ENCODE data around the gene HEBP2. TPM values are rescaled to one million over a fixed set of nuclear protein-coding genes. Genes with fewer than 3 reads are reported as not detected.

The HEBP2 gene
- polyA plus RNA-seq, 2 of the 4 experiments (the other 2 are of a cell fraction), result 18.0 to 22.1 TPM

DNA sequence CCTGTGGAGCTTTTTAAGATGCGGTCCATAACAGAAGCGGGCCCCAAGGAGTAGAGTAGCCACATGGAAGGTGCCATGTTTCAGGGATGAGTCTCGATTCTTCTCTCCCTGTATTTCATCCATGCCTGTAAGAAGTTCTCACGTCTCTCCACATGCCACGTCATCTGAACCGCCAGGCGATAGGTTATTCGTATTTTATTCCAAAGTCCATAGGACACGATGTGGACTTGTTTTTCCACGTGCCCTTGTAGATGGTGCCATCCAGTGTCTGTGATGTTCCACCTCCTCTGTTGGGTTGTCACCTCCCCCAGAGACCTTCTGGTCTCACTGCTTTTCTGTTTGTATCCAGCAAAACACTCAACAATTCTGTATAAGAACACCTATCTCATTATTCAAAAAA is 17.6 kb downstream of the HEBP2 start:
- no peak overlapping the region for H3K4me3 ChIP-seq
- no peak for TF ChIP-seq EHMT2 (IDR thresholded peaks at IDR 0.05; ENCODE audit: low read depth)
- TF ChIP-seq CEBPB (IDR thresholded peaks at IDR 0.05), result no peak
- no peak for TF ChIP-seq NPAS2 (CRISPR knock-in tag; IDR thresholded peaks at IDR 0.05; ENCODE audit: borderline replicate concordance)
- TF ChIP-seq FOSB (CRISPR knock-in tag; IDR thresholded peaks at IDR 0.05), result no peak
- no peak for TF ChIP-seq POLR2AphosphoS2 (conservative IDR thresholded peaks at IDR 0.05; ENCODE audit: low read length)
- TF ChIP-seq RNF2 (IDR thresholded peaks at IDR 0.05; ENCODE audit: borderline replicate concordance, low read depth), result no peak
- TF ChIP-seq GATA3 (IDR thresholded peaks at IDR 0.05; ENCODE audit: borderline replicate concordance), result no peak
- no peak for TF ChIP-seq CHD4 (IDR thresholded peaks at IDR 0.05; ENCODE audit: borderline replicate concordance)
- TF ChIP-seq CHD2 (IDR thresholded peaks at IDR 0.05; ENCODE audit: low read length, partially characterized antibody), result no peak
- no peak for TF ChIP-seq JUN (IDR thresholded peaks at IDR 0.05)
- TF ChIP-seq RFX5 (IDR thresholded peaks at IDR 0.05), result no peak
- no peak for TF ChIP-seq ZC3H11A (IDR thresholded peaks at IDR 0.05)
- TF ChIP-seq MAZ (IDR thresholded peaks at IDR 0.05; ENCODE audit: borderline replicate concordance, low read depth, low read length), result no peak
- TF ChIP-seq, protein P1, sequence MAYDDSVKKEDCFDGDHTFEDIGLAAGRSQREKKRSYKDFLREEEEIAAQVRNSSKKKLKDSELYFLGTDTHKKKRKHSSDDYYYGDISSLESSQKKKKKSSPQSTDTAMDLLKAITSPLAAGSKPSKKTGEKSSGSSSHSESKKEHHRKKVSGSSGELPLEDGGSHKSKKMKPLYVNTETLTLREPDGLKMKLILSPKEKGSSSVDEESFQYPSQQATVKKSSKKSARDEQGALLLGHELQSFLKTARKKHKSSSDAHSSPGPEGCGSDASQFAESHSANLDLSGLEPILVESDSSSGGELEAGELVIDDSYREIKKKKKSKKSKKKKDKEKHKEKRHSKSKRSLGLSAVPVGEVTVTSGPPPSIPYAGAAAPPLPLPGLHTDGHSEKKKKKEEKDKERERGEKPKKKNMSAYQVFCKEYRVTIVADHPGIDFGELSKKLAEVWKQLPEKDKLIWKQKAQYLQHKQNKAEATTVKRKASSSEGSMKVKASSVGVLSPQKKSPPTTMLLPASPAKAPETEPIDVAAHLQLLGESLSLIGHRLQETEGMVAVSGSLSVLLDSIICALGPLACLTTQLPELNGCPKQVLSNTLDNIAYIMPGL (CRISPR knock-in tag; IDR thresholded peaks at IDR 0.05; ENCODE audit: borderline replicate concordance), result no peak
- no peak for TF ChIP-seq TFCP2L1 (CRISPR knock-in tag; IDR thresholded peaks at IDR 0.05)
- no peak for TF ChIP-seq ZSCAN20 (CRISPR knock-in tag; IDR thresholded peaks at IDR 0.05)
- no peak for TF ChIP-seq KDM5A (IDR thresholded peaks at IDR 0.05)
- no peak for TF ChIP-seq ESRRA (IDR thresholded peaks at IDR 0.05; ENCODE audit: borderline replicate concordance, low read length)
- no peak for DNase-seq (ENCODE audit: low read depth in 1 of 2, low spot score in 1 of 2)
- ChIA-PET POLR2A (no interaction called here), CTCF (no interaction called here)
- WGBS (ENCODE audit: missing lambda C conversion rate), result 91% methylated on average over 10 of the region's 10 CpGs
- H3K27ac ChIP-seq, result no peak overlapping the region
- no peaks in the 10 kb centered on the region for H3K9me3 ChIP-seq
- FAIRE-seq, result no peak
- H3K4me2 ChIP-seq, result no peak overlapping the region
- ATAC-seq, result no peak
- H3K4me1 ChIP-seq, result no peaks in the 10 kb centered on the region

DNA sequence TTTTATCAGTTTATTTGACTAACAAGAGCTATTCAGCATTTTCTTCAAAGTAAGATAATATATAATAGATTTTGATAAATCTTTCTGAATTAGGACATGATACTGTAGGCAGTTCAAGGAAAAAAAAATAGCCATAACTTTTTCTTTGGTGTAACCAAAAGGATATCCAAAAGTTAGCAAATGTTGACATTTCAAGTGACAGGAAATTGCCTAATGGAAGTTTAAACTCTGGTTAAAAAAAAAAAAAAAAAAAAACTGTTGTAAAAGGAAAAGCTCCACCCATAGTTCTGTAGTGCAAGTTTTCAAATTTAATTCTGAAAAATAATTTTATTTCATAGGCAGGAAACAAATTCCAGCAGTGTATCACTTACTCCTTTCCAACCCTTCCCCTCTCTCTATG is 18.8 kb downstream of the HEBP2 start:
- no peak overlapping the region for H3K27ac ChIP-seq
- FAIRE-seq (no peak), ATAC-seq (no peak), DNase-seq (ENCODE audit: low read depth in 1 of 2, low spot score in 1 of 2) (no peak)
- ChIA-PET CTCF (interaction anchor here (0.9 to 9.2 kb wide), 2 partner anchors 86 to 98 kb away, joined by 3 to 85 read pairs; no protein-coding TSS in a partner anchor), POLR2A (no interaction called here)
- H3K4me1 ChIP-seq, result no peaks in the 10 kb centered on the region
- no peak for TF ChIP-seq EP300 (IDR thresholded peaks at IDR 0.05)
- TF ChIP-seq, protein P2, sequence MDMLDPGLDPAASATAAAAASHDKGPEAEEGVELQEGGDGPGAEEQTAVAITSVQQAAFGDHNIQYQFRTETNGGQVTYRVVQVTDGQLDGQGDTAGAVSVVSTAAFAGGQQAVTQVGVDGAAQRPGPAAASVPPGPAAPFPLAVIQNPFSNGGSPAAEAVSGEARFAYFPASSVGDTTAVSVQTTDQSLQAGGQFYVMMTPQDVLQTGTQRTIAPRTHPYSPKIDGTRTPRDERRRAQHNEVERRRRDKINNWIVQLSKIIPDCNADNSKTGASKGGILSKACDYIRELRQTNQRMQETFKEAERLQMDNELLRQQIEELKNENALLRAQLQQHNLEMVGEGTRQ (IDR thresholded peaks at IDR 0.05), result no peak
- no peak for TF ChIP-seq JUN (IDR thresholded peaks at IDR 0.05)
- no peak for TF ChIP-seq RNF2 (IDR thresholded peaks at IDR 0.05; ENCODE audit: borderline replicate concordance, low read depth)
- no peak for TF ChIP-seq HOXB13 (CRISPR knock-in tag; IDR thresholded peaks at IDR 0.05; ENCODE audit: low read depth)
- TF ChIP-seq RARB (CRISPR knock-in tag; IDR thresholded peaks at IDR 0.05), result no peak
- no peak for TF ChIP-seq ZC3H11A (IDR thresholded peaks at IDR 0.05)
- TF ChIP-seq, protein P3, sequence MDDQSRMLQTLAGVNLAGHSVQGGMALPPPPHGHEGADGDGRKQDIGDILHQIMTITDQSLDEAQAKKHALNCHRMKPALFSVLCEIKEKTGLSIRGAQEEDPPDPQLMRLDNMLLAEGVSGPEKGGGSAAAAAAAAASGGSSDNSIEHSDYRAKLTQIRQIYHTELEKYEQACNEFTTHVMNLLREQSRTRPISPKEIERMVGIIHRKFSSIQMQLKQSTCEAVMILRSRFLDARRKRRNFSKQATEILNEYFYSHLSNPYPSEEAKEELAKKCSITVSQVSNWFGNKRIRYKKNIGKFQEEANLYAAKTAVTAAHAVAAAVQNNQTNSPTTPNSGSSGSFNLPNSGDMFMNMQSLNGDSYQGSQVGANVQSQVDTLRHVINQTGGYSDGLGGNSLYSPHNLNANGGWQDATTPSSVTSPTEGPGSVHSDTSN (IDR thresholded peaks at IDR 0.05), result no peak
- no peak for TF ChIP-seq CBX8 (IDR thresholded peaks at IDR 0.05)
- TF ChIP-seq HDAC2 (IDR thresholded peaks at IDR 0.05), result no peak
- TF ChIP-seq RCOR1 (IDR thresholded peaks at IDR 0.05; ENCODE audit: low read depth, low read length), result no peak
- TF ChIP-seq ZSCAN20 (CRISPR knock-in tag; IDR thresholded peaks at IDR 0.05), result no peak
- TF ChIP-seq ZFP36 (IDR thresholded peaks at IDR 0.05; ENCODE audit: borderline replicate concordance, partially characterized antibody), result no peak
- no peak for TF ChIP-seq POLR2A (IDR thresholded peaks at IDR 0.05; ENCODE audit: low read length)
- H3K9me3 ChIP-seq, result no peaks in the 10 kb centered on the region
- no peak overlapping the region for H3K4me3 ChIP-seq
- H3K4me2 ChIP-seq, result no peak overlapping the region
